ENCODE data around the gene SYMPK.

SYMPK gene

DNA sequence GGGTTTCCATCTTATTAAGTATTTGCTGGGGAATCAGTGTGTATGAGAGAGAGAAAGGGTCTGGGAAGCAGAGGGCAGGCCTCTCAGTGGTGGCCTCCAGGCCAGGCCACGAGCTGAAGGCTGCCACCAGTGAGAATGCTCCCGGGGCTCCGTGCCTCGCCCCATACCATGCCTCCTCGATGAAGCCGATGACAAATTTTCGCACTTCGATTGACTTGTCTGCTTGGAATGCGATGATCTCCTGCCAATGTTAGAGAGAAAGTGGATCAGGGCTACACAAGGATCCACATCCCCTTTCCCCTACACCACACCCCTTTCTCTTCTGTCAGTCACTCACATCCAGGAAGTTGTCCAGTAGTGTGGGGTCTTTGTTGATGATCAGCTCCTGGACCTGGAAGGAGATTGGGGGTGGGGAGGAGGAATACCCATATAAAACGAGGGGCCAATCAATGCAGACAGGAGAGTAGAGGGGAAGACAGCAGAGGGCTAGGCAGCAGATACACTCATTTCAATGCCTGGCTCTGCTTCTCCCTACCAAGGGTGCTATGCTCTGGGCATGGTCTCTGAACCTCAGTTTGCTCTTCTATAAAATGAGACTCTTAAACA, 10.7 kb downstream of the SYMPK start:
- DNase-seq (ENCODE audit: low spot score) = no peak
- TF ChIP-seq, protein P1, sequence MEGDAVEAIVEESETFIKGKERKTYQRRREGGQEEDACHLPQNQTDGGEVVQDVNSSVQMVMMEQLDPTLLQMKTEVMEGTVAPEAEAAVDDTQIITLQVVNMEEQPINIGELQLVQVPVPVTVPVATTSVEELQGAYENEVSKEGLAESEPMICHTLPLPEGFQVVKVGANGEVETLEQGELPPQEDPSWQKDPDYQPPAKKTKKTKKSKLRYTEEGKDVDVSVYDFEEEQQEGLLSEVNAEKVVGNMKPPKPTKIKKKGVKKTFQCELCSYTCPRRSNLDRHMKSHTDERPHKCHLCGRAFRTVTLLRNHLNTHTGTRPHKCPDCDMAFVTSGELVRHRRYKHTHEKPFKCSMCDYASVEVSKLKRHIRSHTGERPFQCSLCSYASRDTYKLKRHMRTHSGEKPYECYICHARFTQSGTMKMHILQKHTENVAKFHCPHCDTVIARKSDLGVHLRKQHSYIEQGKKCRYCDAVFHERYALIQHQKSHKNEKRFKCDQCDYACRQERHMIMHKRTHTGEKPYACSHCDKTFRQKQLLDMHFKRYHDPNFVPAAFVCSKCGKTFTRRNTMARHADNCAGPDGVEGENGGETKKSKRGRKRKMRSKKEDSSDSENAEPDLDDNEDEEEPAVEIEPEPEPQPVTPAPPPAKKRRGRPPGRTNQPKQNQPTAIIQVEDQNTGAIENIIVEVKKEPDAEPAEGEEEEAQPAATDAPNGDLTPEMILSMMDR (IDR thresholded peaks at IDR 0.05; ENCODE audit: extremely low read depth, missing control alignments) = no peak

DNA sequence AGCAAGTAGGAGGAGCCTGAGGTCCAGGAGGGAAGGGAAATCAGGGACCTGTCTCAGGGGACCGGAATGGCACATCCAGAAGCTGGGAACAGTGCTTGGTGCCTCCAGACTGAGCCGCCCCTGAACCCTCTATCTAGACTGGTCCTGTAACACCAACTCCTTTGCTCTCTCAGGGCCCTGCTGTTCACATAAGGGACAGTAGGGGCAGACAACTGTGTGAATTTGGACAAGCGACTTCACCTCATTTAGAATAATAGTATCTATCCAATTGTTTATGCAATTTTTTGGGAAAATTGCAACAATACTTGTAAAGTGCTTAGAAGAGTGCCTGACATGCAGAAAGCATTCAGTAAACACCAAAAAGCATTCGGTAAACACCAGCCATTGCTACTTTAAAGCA, 14.0 kb downstream of the SYMPK start:
- no peak for DNase-seq (ENCODE audit: low spot score)
- TF ChIP-seq, protein P1 (IDR thresholded peaks at IDR 0.05; ENCODE audit: extremely low read depth, missing control alignments) = no peak

DNA sequence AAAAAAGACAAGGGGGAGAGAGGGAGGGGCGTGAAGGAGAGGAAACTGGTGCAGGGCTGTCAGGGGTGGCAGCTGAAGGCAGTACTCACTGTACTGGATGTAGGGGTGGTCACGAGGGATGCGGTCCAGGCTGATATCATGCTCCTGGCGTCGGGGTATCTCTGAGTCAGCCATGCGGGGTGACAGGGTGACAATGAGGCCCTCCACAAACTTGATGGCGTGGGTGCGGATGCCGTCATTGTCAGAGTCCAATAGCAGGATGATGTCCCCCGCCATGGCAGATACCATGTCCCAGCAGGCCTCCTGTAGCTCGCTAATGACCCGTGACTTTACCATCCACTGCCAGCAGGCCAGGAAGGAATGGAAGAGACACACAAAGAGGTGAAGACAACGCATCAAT, 15.3 kb downstream of the SYMPK start:
- TF ChIP-seq, protein P1 (IDR thresholded peaks at IDR 0.05; ENCODE audit: extremely low read depth, missing control alignments) = no peak
- no peak for DNase-seq (ENCODE audit: low spot score)

DNA sequence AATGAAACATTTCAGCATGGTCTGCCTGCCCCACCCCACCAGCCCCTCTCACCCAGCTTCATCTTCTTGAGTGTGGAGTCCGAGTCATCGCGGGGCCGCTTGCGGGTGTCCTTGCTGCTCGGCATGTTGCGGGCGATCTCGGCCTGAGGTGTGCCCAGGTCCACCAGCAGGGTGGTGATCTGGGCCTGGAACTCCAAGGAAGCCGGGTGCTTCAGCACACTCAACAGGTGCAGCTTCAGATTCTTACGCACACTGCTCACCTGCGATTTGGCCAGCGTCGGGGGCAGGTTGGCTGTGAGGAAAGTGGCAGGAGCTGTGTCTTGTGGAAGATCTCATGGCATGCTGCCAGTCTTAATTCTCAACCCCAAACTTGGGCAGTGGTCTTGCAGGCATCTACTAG, 20.7 kb downstream of the SYMPK start:
- no peak for DNase-seq (ENCODE audit: low spot score)
- TF ChIP-seq, protein P1 (IDR thresholded peaks at IDR 0.05; ENCODE audit: extremely low read depth, missing control alignments) = no peak

DNA sequence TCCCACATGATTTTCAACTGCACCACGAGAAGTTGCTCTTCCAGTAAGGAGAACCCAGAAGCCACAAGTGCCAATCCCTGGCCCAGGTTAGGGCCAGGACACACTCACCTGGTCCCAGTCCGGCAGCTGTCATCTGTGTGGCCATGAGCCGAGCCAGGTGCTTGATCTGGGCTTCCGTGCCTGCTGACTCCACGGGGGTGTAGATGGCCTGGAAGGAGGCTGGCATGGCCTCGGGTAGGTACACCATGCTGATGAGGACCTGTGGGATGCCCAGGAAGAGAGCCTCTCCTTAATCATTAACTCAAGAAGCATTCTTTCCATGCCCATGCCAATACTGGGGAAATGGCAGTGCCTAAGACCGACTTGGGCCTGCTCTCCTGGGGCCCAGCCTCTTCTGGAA, 28.0 kb downstream of the SYMPK start:
- no peak for DNase-seq (ENCODE audit: low spot score)
- TF ChIP-seq, protein P1 (IDR thresholded peaks at IDR 0.05; ENCODE audit: extremely low read depth, missing control alignments) = no peak

DNA sequence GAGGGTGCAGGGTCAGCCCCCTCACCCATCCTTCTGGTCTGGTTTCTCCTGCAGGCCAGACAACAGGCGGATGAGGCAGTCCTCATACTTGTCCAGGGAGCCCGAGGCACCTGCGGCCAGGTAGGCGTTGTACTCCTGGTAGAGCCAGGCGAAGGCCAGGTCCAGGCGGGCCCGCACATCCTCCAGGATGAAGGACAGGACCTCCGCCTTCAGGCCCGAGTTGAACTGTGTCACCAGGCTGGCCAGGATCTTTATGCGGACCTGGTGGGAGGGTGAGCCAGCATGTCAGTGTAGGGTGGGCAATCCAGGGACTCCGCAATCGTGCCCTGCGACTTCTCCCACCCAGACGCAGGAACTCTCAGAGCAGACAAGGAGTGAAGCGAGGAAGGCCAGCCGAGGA, 34.0 kb downstream of the SYMPK start:
- no peak for DNase-seq (ENCODE audit: low spot score)
- TF ChIP-seq, protein P1 (IDR thresholded peaks at IDR 0.05; ENCODE audit: extremely low read depth, missing control alignments) = no peak

DNA sequence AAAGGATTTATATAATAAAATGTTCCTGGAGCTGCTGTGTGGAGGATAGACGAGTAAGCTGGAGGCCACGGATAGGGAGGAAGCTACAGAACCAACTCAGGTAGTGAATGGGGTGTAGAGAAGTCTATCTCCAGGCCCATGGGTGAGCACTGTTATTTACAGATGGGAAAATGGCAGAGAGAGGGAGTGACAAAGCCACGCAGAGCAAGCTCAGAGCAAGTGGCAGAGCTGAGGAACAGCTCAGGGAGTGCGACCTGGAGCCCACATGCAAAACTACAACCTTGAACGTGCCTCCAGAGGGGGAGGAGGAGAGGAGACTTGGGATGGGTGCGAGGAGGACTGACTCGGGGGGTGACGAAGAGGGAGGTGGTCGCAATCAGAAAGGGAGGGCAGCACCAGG, 34.4 kb downstream of the SYMPK start:
- TF ChIP-seq, protein P1 (IDR thresholded peaks at IDR 0.05; ENCODE audit: extremely low read depth, missing control alignments) = no peak
- DNase-seq (ENCODE audit: low spot score) = no peak
